ENCODE data around the gene NEB.

Gene NEB

GRCh38 chr2:151556121-151556520 lies 178.2 kb downstream of the NEB start:
- Histone ChIP-seq H3K4me1 (ENCODE audit: control insufficient read depth, insufficient read depth, low read length, poor library complexity, severe bottlenecking) (no peaks in the 10 kb centered on the region), H3K4me3 (ENCODE audit: insufficient read depth, low read depth, low read length, poor library complexity, severe bottlenecking) (no peak overlapping the region), H3K36me3 (ENCODE audit: control insufficient read depth, insufficient read depth, low read length) (no peaks in the 10 kb centered on the region), H3K9me3 (ENCODE audit: control insufficient read depth, low read length) (no peaks in the 10 kb centered on the region), H3K27me3 (replicated peaks; ENCODE audit: control insufficient read depth, insufficient read depth, low read length, poor library complexity, severe bottlenecking) (no peaks in the 10 kb centered on the region), H3K27ac (ENCODE audit: insufficient read depth, low read length, poor library complexity, severe bottlenecking) (no peak overlapping the region)
- no peak for DNase-seq

GRCh38 chr2:151552287-151552686 lies 182.0 kb downstream of the NEB start:
- no peak overlapping the region for H3K27ac ChIP-seq (ENCODE audit: insufficient read depth, low read length, poor library complexity, severe bottlenecking)
- DNase-seq: no peak
- H3K4me1 ChIP-seq (ENCODE audit: control insufficient read depth, insufficient read depth, low read length, poor library complexity, severe bottlenecking): no peaks in the 10 kb centered on the region
- H3K36me3 ChIP-seq (ENCODE audit: control insufficient read depth, insufficient read depth, low read length): no peaks in the 10 kb centered on the region
- no peaks in the 10 kb centered on the region for H3K27me3 ChIP-seq (replicated peaks; ENCODE audit: control insufficient read depth, insufficient read depth, low read length, poor library complexity, severe bottlenecking)
- H3K9me3 ChIP-seq (ENCODE audit: control insufficient read depth, low read length): no peaks in the 10 kb centered on the region
- H3K4me3 ChIP-seq (ENCODE audit: insufficient read depth, low read depth, low read length, poor library complexity, severe bottlenecking): no peak overlapping the region

- Histone ChIP-seq H3K36me3 (ENCODE audit: control insufficient read depth, insufficient read depth, low read length) (no peaks in the 10 kb centered on the region), H3K9me3 (ENCODE audit: control insufficient read depth, low read length) (no peaks in the 10 kb centered on the region), H3K4me1 (ENCODE audit: control insufficient read depth, insufficient read depth, low read length, poor library complexity, severe bottlenecking) (no peaks in the 10 kb centered on the region), H3K27ac (ENCODE audit: insufficient read depth, low read length, poor library complexity, severe bottlenecking) (no peak overlapping the region), H3K4me3 (ENCODE audit: insufficient read depth, low read depth, low read length, poor library complexity, severe bottlenecking) (no peak overlapping the region), H3K27me3 (replicated peaks; ENCODE audit: control insufficient read depth, insufficient read depth, low read length, poor library complexity, severe bottlenecking) (no peaks in the 10 kb centered on the region)
- DNase-seq: no peak
These were observed 182.7 kb downstream of the NEB start for GRCh38 chr2:151551556-151551955.

- Histone ChIP-seq H3K27ac (ENCODE audit: insufficient read depth, low read length, poor library complexity, severe bottlenecking) (no peak overlapping the region), H3K9me3 (ENCODE audit: control insufficient read depth, low read length) (no peaks in the 10 kb centered on the region), H3K4me3 (ENCODE audit: insufficient read depth, low read depth, low read length, poor library complexity, severe bottlenecking) (no peak overlapping the region), H3K4me1 (ENCODE audit: control insufficient read depth, insufficient read depth, low read length, poor library complexity, severe bottlenecking) (no peaks in the 10 kb centered on the region), H3K36me3 (ENCODE audit: control insufficient read depth, insufficient read depth, low read length) (no peaks in the 10 kb centered on the region), H3K27me3 (replicated peaks; ENCODE audit: control insufficient read depth, insufficient read depth, low read length, poor library complexity, severe bottlenecking) (no peaks in the 10 kb centered on the region)
- no peak for DNase-seq
These were observed 185.1 kb downstream of the NEB start for GRCh38 chr2:151549191-151549590.

- H3K27me3 ChIP-seq (replicated peaks; ENCODE audit: control insufficient read depth, insufficient read depth, low read length, poor library complexity, severe bottlenecking): no peaks in the 10 kb centered on the region
- DNase-seq: no peak
- no peaks in the 10 kb centered on the region for H3K36me3 ChIP-seq (ENCODE audit: control insufficient read depth, insufficient read depth, low read length)
- no peaks in the 10 kb centered on the region for H3K4me1 ChIP-seq (ENCODE audit: control insufficient read depth, insufficient read depth, low read length, poor library complexity, severe bottlenecking)
- no peaks in the 10 kb centered on the region for H3K9me3 ChIP-seq (ENCODE audit: control insufficient read depth, low read length)
- no peak overlapping the region for H3K4me3 ChIP-seq (ENCODE audit: insufficient read depth, low read depth, low read length, poor library complexity, severe bottlenecking)
- H3K27ac ChIP-seq (ENCODE audit: insufficient read depth, low read length, poor library complexity, severe bottlenecking): no peak overlapping the region
These were observed 189.8 kb downstream of the NEB start for GRCh38 chr2:151544449-151544848.

GRCh38 chr2:151543876-151544275 lies 190.4 kb downstream of the NEB start:
- H3K27ac ChIP-seq (ENCODE audit: insufficient read depth, low read length, poor library complexity, severe bottlenecking): no peak overlapping the region
- no peaks in the 10 kb centered on the region for H3K9me3 ChIP-seq (ENCODE audit: control insufficient read depth, low read length)
- DNase-seq: no peak
- H3K27me3 ChIP-seq (replicated peaks; ENCODE audit: control insufficient read depth, insufficient read depth, low read length, poor library complexity, severe bottlenecking): no peaks in the 10 kb centered on the region
- H3K36me3 ChIP-seq (ENCODE audit: control insufficient read depth, insufficient read depth, low read length): no peaks in the 10 kb centered on the region
- H3K4me3 ChIP-seq (ENCODE audit: insufficient read depth, low read depth, low read length, poor library complexity, severe bottlenecking): no peak overlapping the region
- H3K4me1 ChIP-seq (ENCODE audit: control insufficient read depth, insufficient read depth, low read length, poor library complexity, severe bottlenecking): no peaks in the 10 kb centered on the region

GRCh38 chr2:151534001-151534400 lies 200.3 kb downstream of the NEB start:
- no peak for DNase-seq
- no peaks in the 10 kb centered on the region for H3K27me3 ChIP-seq (replicated peaks; ENCODE audit: control insufficient read depth, insufficient read depth, low read length, poor library complexity, severe bottlenecking)
- H3K9me3 ChIP-seq (ENCODE audit: control insufficient read depth, low read length): no peaks in the 10 kb centered on the region
- no peak overlapping the region for H3K27ac ChIP-seq (ENCODE audit: insufficient read depth, low read length, poor library complexity, severe bottlenecking)
- H3K4me1 ChIP-seq (ENCODE audit: control insufficient read depth, insufficient read depth, low read length, poor library complexity, severe bottlenecking): no peaks in the 10 kb centered on the region
- H3K4me3 ChIP-seq (ENCODE audit: insufficient read depth, low read depth, low read length, poor library complexity, severe bottlenecking): no peak overlapping the region
- H3K36me3 ChIP-seq (ENCODE audit: control insufficient read depth, insufficient read depth, low read length): no peaks in the 10 kb centered on the region

GRCh38 chr2:151533127-151533526 lies 201.1 kb downstream of the NEB start:
- no peaks in the 10 kb centered on the region for H3K4me1 ChIP-seq (ENCODE audit: control insufficient read depth, insufficient read depth, low read length, poor library complexity, severe bottlenecking)
- no peaks in the 10 kb centered on the region for H3K27me3 ChIP-seq (replicated peaks; ENCODE audit: control insufficient read depth, insufficient read depth, low read length, poor library complexity, severe bottlenecking)
- no peaks in the 10 kb centered on the region for H3K9me3 ChIP-seq (ENCODE audit: control insufficient read depth, low read length)
- no peak overlapping the region for H3K4me3 ChIP-seq (ENCODE audit: insufficient read depth, low read depth, low read length, poor library complexity, severe bottlenecking)
- no peak for DNase-seq
- no peaks in the 10 kb centered on the region for H3K36me3 ChIP-seq (ENCODE audit: control insufficient read depth, insufficient read depth, low read length)
- no peak overlapping the region for H3K27ac ChIP-seq (ENCODE audit: insufficient read depth, low read length, poor library complexity, severe bottlenecking)

GRCh38 chr2:151526572-151527090 lies 207.6 kb downstream of the NEB start:
- DNase-seq: no peak
- H3K4me3 ChIP-seq (ENCODE audit: insufficient read depth, low read depth, low read length, poor library complexity, severe bottlenecking): no peak overlapping the region
- no peaks in the 10 kb centered on the region for H3K9me3 ChIP-seq (ENCODE audit: control insufficient read depth, low read length)
- H3K27me3 ChIP-seq (replicated peaks; ENCODE audit: control insufficient read depth, insufficient read depth, low read length, poor library complexity, severe bottlenecking): no peaks in the 10 kb centered on the region
- no peaks in the 10 kb centered on the region for H3K36me3 ChIP-seq (ENCODE audit: control insufficient read depth, insufficient read depth, low read length)
- no peak overlapping the region for H3K27ac ChIP-seq (ENCODE audit: insufficient read depth, low read length, poor library complexity, severe bottlenecking)
- H3K4me1 ChIP-seq (ENCODE audit: control insufficient read depth, insufficient read depth, low read length, poor library complexity, severe bottlenecking): no peaks in the 10 kb centered on the region

- no peak for DNase-seq
- H3K4me3 ChIP-seq (ENCODE audit: insufficient read depth, low read depth, low read length, poor library complexity, severe bottlenecking): no peak overlapping the region
- no peaks in the 10 kb centered on the region for H3K36me3 ChIP-seq (ENCODE audit: control insufficient read depth, insufficient read depth, low read length)
- H3K27ac ChIP-seq (ENCODE audit: insufficient read depth, low read length, poor library complexity, severe bottlenecking): no peak overlapping the region
- H3K27me3 ChIP-seq (replicated peaks; ENCODE audit: control insufficient read depth, insufficient read depth, low read length, poor library complexity, severe bottlenecking): no peaks in the 10 kb centered on the region
- no peaks in the 10 kb centered on the region for H3K9me3 ChIP-seq (ENCODE audit: control insufficient read depth, low read length)
- no peaks in the 10 kb centered on the region for H3K4me1 ChIP-seq (ENCODE audit: control insufficient read depth, insufficient read depth, low read length, poor library complexity, severe bottlenecking)
These were observed 208.4 kb downstream of the NEB start for GRCh38 chr2:151525821-151526373.
